OCI-LY7 (cell line): ENCODE measurements around the gene HDAC9. TPM values are rescaled to one million over a fixed set of nuclear protein-coding genes. Genes with fewer than 3 reads are reported as not detected.

Experiments used
- BruUV-seq: library from RNA; stranded (reverse); fragments of 400-500 nt; replicated peaks from 2 replicates; lab custom pipeline; 2021; lab: Mats Ljungman, UMichigan
- CTCF ChIA-PET: fragments of 300-600 bp; sonication (Branson Sonifier 250); formaldehyde crosslinking; loops from one replicate; lab custom pipeline; 2022; ENCODE audit warnings: antibody characterized with exemption; ENCODE audit not compliant: unreplicated experiment; lab: Charles Lee
- POLR2A ChIA-PET: fragments of 300-600 bp; sonication (Branson Sonifier 250); formaldehyde crosslinking; loops from one replicate; lab custom pipeline; 2022; ENCODE audit warnings: antibody characterized with exemption; lab: Charles Lee
- DNase-seq: peaks from one replicate; pipeline ENCODE4 v3.0.0-alpha.2; 2015; ENCODE audit warnings: low spot score
- H2AFZ ChIP-seq: fragments of 200-600 bp; sonication (generic), shearing (Covaris generic); 2 replicates; pipeline ENCODE4 v1.6.1; 2014; ENCODE audit warnings: mild to moderate bottlenecking, antibody characterized with exemption, low read length, moderate library complexity
- H3K27ac ChIP-seq: fragments of 200-600 bp; sonication (generic); 2 replicates; pipeline ENCODE4 v1.5.1; 2014; ENCODE audit warnings: mixed run types, low read depth, mild to moderate bottlenecking, moderate library complexity, low read length, inconsistent platforms; ENCODE audit not compliant: poor library complexity, severe bottlenecking
- H3K36me3 ChIP-seq: fragments of 200-600 bp; sonication (generic); 2 replicates; pipeline ENCODE4 v1.6.1; 2014; ENCODE audit warnings: mild to moderate bottlenecking, antibody characterized with exemption, low read length, moderate library complexity, mixed read lengths; ENCODE audit not compliant: insufficient read depth
- H3K4me1 ChIP-seq: fragments of 200-600 bp; sonication (generic); 2 replicates; pipeline ENCODE4 v1.5.1; 2014; ENCODE audit warnings: mild to moderate bottlenecking, low read length; ENCODE audit not compliant: insufficient read depth, poor library complexity, severe bottlenecking
- H3K4me2 ChIP-seq: fragments of 200-600 bp; sonication (generic); 2 replicates; pipeline ENCODE4 v1.6.1; 2014; ENCODE audit warnings: mild to moderate bottlenecking, low read length
- H3K4me3 ChIP-seq: fragments of 200-600 bp; sonication (generic); 2 replicates; pipeline ENCODE4 v1.5.1; 2014; ENCODE audit warnings: mild to moderate bottlenecking, low read depth, low read length; ENCODE audit not compliant: poor library complexity, severe bottlenecking
- H3K79me2 ChIP-seq: fragments of 200-600 bp; sonication (generic); 2 replicates; pipeline ENCODE4 v1.6.1; 2016; ENCODE audit warnings: low read depth, mild to moderate bottlenecking, low read length, moderate library complexity, mixed read lengths; ENCODE audit not compliant: insufficient read depth
- H3K9me2 ChIP-seq: fragments of 200-600 bp; sonication (generic); 2 replicates; pipeline ENCODE4 v1.6.1; 2016; ENCODE audit warnings: mild to moderate bottlenecking, low read length, mixed read lengths; ENCODE audit not compliant: insufficient read depth
- H3K9me3 ChIP-seq: fragments of 200-600 bp; sonication (generic); 2 replicates; pipeline ENCODE4 v1.6.1; 2014; ENCODE audit warnings: mild to moderate bottlenecking, mixed run types, low read length, mixed read lengths
- H4K20me1 ChIP-seq: fragments of 200-600 bp; sonication (generic); 2 replicates; pipeline ENCODE4 v1.6.1; 2014; ENCODE audit warnings: mild to moderate bottlenecking, antibody characterized with exemption, low read length, moderate library complexity, mixed read lengths; ENCODE audit not compliant: insufficient read depth
- CTCF ChIP-seq: fragments of 200-600 bp; sonication (generic); conservative IDR thresholded peaks from 2 replicates; pipeline ENCODE4 v1.5.1; 2014; ENCODE audit warnings: mild to moderate bottlenecking, antibody characterized with exemption, low read length, moderate library complexity, mixed read lengths
- EZH2phosphoT487 ChIP-seq: fragments of 200-600 bp; sonication (generic); IDR thresholded peaks from 2 replicates; pipeline ENCODE4 v1.6.1; 2018; ENCODE audit warnings: low read depth, borderline replicate concordance, mild to moderate bottlenecking, mixed run types, antibody characterized with exemption, low read length, moderate library complexity, mixed read lengths
- intact Hi-C: fragments of 100-400 bp; cut with micrococcal nuclease; formaldehyde crosslinking; loops from one replicate; pipeline ENCODE4 v1.10.0; 2022; ENCODE audit not compliant: unreplicated experiment
- total RNA-seq, 2 experiments: library from RNA; depleted of rRNA in 1 of 2; stranded (reverse); fragments of >200 nt in 1 of 2; shearing (Covaris generic) in 1 of 2; gene quantifications; 2 replicates each; pipeline ENCODE4 v1.2.3, GENCODE V29; 2014 to 2022

Gene HDAC9
- total RNA-seq, 2 experiments from 2014 or later = 58.8 to 91.7 TPM

GRCh38 chr7:18974803-18975202 is 479.3 kb downstream of the HDAC9 start:
- H4K20me1 ChIP-seq = no peaks in the 10 kb centered on the region
- no peak overlapping the region for H3K4me3 ChIP-seq
- no peaks in the 10 kb centered on the region for H3K36me3 ChIP-seq
- CTCF ChIA-PET = no interaction called here
- no peak overlapping the region for H3K4me2 ChIP-seq
- no TSS peak for BruUV-seq
- no peaks in the 10 kb centered on the region for H3K4me1 ChIP-seq
- no peaks in the 10 kb centered on the region for H3K9me3 ChIP-seq
- no peak overlapping the region for H2AFZ ChIP-seq
- no peaks in the 10 kb centered on the region for H3K79me2 ChIP-seq
- TF ChIP-seq EZH2phosphoT487 = no peak
- no peak for TF ChIP-seq CTCF
- no peaks in the 10 kb centered on the region for H3K9me2 ChIP-seq
- H3K27ac ChIP-seq = no peak overlapping the region
- POLR2A ChIA-PET = no interaction called here
- no peak for DNase-seq
- intact Hi-C loops = no loop called here

- Histone ChIP-seq H3K79me2 (no peaks in the 10 kb centered on the region), H3K9me2 (no peaks in the 10 kb centered on the region), H3K9me3 (no peaks in the 10 kb centered on the region), H3K4me3 (no peak overlapping the region), H3K4me1 (no peaks in the 10 kb centered on the region), H3K27ac (no peak overlapping the region), H2AFZ (no peak overlapping the region), H3K4me2 (no peak overlapping the region), H4K20me1 (no peaks in the 10 kb centered on the region), H3K36me3 (no peaks in the 10 kb centered on the region)
- no TSS peak for BruUV-seq
- ChIA-PET POLR2A (no interaction called here), CTCF (no interaction called here)
- TF ChIP-seq CTCF (no peak), EZH2phosphoT487 (no peak)
- intact Hi-C loops = no loop called here
- DNase-seq = no peak
These were observed 479.7 kb downstream of the HDAC9 start for GRCh38 chr7:18975276-18975675.

GRCh38 chr7:18975689-18976280 is 480.2 kb downstream of the HDAC9 start:
- POLR2A ChIA-PET = no interaction called here
- Histone ChIP-seq H3K4me3 (no peak overlapping the region), H3K9me2 (no peaks in the 10 kb centered on the region), H3K4me2 (no peak overlapping the region), H4K20me1 (no peaks in the 10 kb centered on the region), H3K9me3 (no peaks in the 10 kb centered on the region), H3K79me2 (no peaks in the 10 kb centered on the region), H3K36me3 (no peaks in the 10 kb centered on the region), H3K4me1 (no peaks in the 10 kb centered on the region), H3K27ac (no peak overlapping the region), H2AFZ (no peak overlapping the region)
- no peak for TF ChIP-seq CTCF
- no peak for TF ChIP-seq EZH2phosphoT487
- no peak for DNase-seq
- no TSS peak for BruUV-seq
- CTCF ChIA-PET = no interaction called here
- intact Hi-C loops = no loop called here
